GM12892 (cell line): ENCODE results near the gene EXOC4.

Experiments used
- POLR2A ChIP-seq: IDR thresholded peaks from 2 replicates; pipeline ENCODE4 v1.6.1; 2011; ENCODE audit warnings: low read depth, low read length, control low read depth
- POLR2AphosphoS5 ChIP-seq: IDR thresholded peaks from 2 replicates; pipeline ENCODE4 v1.6.1; 2011; ENCODE audit warnings: low read depth, low read length, control low read depth
- TAF1 ChIP-seq: IDR thresholded peaks from 2 replicates; pipeline ENCODE4 v1.6.1; 2011; ENCODE audit warnings: low read depth, mild to moderate bottlenecking, control low read depth, low read length, borderline replicate concordance

GRCh38 chr7:133398506-133398905 is 145.6 kb downstream of the EXOC4 start:
- TF ChIP-seq POLR2AphosphoS5 (no peak), POLR2A (no peak), TAF1 (no peak)
